Stimulated activated CD8-positive, alpha-beta memory T cell treated with anti-CD3 and anti-CD28 coated beads, Interleukin-12 subunit alpha, Interleukin-12 subunit beta, amount 100 ng/mL, for 4 hours (primary cell): ENCODE data around the gene TBC1D10B.
A peak's percentile ranks its signal among the peaks of the same experiment; 100 is the strongest.

Experiments
- DNase-seq: peaks from one replicate; pipeline ENCODE4 v3.0.0-alpha.2; 2020; ENCODE audit warnings: low read depth

TBC1D10B gene, protein sequence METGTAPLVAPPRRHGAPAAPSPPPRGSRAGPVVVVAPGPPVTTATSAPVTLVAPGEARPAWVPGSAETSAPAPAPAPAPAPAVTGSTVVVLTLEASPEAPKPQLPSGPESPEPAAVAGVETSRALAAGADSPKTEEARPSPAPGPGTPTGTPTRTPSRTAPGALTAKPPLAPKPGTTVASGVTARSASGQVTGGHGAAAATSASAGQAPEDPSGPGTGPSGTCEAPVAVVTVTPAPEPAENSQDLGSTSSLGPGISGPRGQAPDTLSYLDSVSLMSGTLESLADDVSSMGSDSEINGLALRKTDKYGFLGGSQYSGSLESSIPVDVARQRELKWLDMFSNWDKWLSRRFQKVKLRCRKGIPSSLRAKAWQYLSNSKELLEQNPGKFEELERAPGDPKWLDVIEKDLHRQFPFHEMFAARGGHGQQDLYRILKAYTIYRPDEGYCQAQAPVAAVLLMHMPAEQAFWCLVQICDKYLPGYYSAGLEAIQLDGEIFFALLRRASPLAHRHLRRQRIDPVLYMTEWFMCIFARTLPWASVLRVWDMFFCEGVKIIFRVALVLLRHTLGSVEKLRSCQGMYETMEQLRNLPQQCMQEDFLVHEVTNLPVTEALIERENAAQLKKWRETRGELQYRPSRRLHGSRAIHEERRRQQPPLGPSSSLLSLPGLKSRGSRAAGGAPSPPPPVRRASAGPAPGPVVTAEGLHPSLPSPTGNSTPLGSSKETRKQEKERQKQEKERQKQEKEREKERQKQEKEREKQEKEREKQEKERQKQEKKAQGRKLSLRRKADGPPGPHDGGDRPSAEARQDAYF

GRCh38 chr16:30370456-30371247, at the start of gene TBC1D10B:
TSS of gene TBC1D10B (minus strand) at chr16:30370494. CDS start at chr16:30370183, 311 bp downstream.
- peak; percentile 96 for DNase-seq

GRCh38 chr16:30418350-30419181, 48.3 kb upstream of the TBC1D10B start:
- no peak for DNase-seq

DNA sequence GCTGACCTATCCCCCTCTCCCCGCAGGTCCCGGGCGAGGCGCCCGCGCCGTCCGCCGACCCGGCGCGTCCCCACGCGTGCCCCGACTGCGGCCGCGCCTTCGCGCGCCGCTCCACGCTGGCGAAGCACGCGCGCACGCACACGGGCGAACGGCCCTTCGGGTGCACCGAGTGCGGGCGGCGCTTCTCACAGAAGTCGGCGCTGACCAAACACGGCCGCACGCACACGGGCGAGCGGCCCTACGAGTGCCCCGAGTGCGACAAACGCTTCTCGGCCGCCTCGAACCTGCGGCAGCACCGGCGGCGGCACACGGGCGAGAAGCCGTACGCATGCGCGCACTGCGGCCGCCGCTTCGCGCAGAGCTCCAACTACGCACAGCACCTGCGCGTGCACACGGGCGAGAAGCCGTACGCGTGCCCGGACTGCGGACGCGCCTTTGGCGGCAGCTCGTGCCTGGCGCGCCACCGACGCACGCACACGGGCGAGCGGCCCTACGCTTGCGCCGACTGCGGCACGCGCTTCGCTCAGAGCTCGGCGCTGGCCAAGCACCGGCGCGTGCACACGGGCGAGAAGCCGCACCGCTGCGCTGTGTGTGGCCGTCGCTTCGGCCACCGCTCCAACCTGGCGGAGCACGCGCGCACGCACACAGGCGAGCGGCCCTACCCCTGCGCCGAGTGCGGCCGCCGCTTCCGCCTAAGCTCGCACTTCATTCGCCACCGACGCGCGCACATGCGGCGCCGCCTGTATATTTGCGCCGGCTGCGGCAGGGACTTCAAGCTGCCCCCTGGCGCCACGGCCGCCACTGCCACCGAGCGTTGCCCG, 47.4 kb upstream of the TBC1D10B start:
- DNase-seq, result peak; percentile 82

DNA sequence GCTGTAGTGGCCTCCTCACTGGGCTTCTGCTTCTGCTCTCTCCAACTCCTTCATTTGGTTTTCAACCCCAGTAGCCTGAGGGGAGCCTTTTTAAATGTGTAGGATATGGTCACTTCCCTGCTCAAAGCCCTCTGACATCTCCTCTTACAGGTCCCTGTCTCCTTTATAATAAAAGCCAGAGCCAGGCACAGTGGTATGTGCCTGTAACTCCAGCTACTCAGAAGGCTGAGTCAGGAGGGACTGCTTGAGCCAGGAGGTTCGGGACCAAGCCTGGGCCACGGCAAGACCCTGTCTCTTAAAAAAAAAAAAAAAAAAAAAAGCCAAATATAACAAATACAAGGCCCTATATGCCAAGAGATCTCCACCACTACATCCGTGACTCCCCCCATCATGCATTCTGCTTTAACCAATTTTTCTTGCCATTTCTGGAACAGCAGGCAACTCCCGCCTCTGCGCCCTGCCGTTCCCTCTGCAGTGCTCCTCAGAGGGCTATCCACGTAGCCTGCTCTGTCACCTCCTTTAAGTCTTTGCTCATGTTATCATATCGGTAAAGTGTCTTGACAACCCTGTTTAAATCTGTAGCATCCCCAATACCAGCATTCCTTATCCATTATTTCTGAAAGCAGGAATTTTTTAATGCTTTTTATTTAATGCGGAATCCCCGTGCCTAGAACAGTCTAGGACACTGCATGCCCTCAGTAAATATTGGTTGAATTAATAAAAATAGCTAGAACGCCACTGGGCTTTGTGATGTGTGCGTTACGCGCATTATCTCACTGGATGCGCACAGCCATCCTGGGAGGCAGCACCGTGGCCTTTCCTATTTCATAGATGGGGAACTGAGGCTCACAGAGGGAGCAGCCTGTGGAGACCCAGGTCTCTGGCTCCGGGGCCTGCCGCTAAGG, 46.6 kb upstream of the TBC1D10B start:
- no peak for DNase-seq

DNA sequence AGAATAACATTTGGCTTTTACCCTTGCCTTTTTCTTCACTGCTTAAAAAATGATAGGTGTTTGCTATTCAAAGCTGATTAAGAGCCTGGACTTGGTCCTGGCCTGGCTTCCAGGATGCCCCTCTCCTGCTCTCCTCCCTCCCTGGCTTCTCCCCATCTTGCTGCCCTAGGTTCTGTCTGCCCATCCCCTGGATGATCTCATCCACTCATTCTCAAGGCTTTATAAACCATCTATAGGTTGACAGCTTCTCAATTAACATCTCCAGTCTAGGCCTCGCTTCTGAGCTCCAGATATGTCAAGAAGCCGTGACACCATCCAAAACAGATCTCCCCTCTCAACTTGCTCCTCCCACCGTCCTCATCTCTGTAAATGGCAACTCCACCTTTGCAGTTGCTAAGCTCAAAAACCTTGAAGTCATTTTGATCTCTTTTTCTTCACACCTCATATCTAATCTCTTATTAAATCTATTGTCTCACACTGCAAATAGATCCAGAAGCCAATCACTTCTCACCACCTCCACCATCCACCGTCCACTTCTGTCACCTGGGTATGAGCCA, 45.8 kb upstream of the TBC1D10B start:
- no peak for DNase-seq

- DNase-seq, result no peak
These were observed 43.9 kb upstream of the TBC1D10B start for GRCh38 chr16:30414159-30414558.

- DNase-seq, result no peak
These were observed 43.0 kb upstream of the TBC1D10B start for GRCh38 chr16:30413112-30413806.

GRCh38 chr16:30409125-30410060, 39.1 kb upstream of the TBC1D10B start:
- peak; percentile 77 for DNase-seq

GRCh38 chr16:30407804-30408534, 37.7 kb upstream of the TBC1D10B start:
- no peak for DNase-seq

GRCh38 chr16:30407102-30407803, 37.0 kb upstream of the TBC1D10B start, which contains the start of gene ZNF771:
TSS of gene ZNF771 (plus strand) at chr16:30407606. CDS start at chr16:30408054, 448 bp downstream.
- peak; percentile 86 for DNase-seq

GRCh38 chr16:30406795-30407101, 36.5 kb upstream of the TBC1D10B start:
- no peak for DNase-seq

DNA sequence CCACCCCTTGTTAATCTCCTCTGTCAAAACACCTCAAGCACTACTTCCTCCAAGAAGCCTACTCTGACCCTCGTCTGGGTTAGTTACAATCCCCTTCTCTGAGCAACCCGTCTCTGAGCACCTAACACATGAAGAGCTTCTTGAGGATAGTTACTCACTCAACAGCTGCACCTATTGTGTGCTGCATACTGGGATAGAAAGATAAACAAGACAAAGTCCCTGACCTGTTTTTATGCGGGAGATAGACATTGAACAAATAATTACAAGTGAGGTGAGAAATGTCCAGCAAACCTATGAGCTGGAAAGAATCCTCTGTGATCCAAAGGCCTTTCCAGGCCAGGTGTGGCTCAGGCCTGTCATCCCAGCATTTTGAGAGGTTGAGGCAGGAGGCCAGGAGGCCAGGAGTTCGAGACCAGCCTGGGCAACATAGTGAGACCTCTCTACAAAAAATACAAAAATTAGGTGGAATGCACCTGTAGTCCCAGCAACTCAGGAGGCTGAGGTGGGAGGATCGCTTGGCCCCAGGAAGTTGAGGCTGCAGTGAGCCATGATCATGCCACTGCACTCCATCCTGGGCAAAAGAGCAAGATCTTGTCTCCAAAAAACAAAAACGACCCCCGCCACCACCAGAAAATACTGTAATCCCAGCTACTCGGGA, 31.6 kb upstream of the TBC1D10B start:
- DNase-seq, result no peak

DNA sequence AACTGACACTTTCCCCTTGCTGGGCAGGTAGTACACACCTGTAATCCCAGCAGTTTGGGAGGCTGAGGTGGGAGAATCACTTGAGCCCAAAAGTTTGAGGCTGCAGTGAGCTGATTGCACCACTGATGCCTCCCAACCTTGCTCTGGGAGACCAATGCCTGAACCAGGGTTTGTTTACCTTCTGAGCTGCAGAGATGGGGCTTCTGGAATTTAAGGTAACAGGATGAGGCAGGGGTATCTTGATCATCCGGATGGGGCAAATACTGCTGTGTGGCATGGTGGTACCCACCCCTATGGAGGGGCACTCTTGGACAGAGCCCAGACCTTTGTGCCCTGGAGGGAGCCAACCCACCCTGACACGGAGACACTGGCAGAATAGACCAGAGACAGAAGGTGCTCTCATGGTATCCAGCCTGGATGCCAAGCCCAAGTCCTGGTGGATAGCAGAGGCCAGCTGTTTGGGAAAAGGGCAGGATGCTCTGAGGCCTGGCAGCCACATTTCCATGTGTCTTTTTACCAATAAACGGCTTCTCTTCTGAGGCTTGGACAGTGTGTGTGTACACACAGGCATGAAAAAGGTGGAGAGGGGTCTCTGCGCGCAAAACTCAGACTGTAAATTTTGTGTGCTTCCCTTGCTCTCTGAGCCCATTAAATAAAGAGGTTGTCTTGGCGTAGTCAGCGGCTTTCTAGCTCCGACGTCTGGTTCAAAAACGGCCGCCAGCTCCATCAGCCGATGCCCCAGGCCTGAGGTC, 29.3 kb upstream of the TBC1D10B start:
- DNase-seq, result no peak

DNA sequence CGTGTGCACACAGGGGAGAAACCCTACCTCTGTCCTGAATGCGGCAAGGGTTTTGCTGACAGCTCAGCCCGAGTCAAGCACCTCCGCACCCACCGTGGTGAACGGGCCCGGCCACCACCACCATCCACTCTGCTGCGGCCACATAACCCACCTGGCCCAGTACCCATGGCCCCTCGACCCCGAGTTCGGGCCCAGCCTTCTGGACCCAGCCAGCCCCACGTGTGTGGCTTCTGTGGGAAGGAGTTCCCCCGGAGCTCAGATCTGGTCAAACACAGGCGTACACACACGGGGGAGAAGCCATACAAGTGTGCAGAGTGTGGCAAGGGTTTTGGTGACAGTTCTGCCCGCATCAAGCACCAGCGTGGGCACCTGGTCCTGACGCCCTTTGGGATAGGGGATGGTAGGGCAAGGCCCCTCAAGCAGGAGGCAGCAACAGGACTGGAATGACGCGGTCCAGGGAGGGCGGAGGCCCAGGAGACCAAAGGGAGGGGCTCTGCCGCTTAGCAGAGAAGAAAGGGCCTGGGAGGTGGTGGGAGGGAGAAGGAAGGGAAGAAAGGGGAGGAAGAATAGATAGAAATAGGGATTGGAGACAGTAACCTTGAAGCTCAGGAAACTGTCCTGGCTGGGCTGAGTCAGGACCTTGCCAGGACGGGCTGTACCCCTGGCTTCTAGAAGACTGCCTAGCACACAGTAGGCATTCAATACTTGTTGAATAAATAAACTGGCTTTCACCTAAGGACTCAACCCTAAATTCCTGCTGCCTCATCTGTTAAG, 28.6 kb upstream of the TBC1D10B start:
- DNase-seq, result no peak
